ENCODE results near the gene ENOX1.
A peak's percentile ranks its signal among the peaks of the same experiment; 100 is the strongest.

The ENOX1 gene

GRCh38 chr13:43222086-43222485 is 564.7 kb downstream of the ENOX1 start:
- H3K9me3 Mint-ChIP-seq = no peaks in the 10 kb centered on the region
- peaks cover 6% of the 10 kb centered on the region for H3K27me3 Mint-ChIP-seq (ENCODE audit: low read depth)
- H3K27ac Mint-ChIP-seq = no peak overlapping the region
- peaks cover 11% of the 10 kb centered on the region for H3K4me1 Mint-ChIP-seq
- TF ChIP-seq, protein P1, sequence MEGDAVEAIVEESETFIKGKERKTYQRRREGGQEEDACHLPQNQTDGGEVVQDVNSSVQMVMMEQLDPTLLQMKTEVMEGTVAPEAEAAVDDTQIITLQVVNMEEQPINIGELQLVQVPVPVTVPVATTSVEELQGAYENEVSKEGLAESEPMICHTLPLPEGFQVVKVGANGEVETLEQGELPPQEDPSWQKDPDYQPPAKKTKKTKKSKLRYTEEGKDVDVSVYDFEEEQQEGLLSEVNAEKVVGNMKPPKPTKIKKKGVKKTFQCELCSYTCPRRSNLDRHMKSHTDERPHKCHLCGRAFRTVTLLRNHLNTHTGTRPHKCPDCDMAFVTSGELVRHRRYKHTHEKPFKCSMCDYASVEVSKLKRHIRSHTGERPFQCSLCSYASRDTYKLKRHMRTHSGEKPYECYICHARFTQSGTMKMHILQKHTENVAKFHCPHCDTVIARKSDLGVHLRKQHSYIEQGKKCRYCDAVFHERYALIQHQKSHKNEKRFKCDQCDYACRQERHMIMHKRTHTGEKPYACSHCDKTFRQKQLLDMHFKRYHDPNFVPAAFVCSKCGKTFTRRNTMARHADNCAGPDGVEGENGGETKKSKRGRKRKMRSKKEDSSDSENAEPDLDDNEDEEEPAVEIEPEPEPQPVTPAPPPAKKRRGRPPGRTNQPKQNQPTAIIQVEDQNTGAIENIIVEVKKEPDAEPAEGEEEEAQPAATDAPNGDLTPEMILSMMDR (IDR thresholded peaks at IDR 0.05; ENCODE audit: unreplicated experiment in 3 of 3) = no peak
- H3K36me3 Mint-ChIP-seq (ENCODE audit: low read depth) = no peaks in the 10 kb centered on the region
- H3K4me3 Mint-ChIP-seq = no peak overlapping the region

DNA sequence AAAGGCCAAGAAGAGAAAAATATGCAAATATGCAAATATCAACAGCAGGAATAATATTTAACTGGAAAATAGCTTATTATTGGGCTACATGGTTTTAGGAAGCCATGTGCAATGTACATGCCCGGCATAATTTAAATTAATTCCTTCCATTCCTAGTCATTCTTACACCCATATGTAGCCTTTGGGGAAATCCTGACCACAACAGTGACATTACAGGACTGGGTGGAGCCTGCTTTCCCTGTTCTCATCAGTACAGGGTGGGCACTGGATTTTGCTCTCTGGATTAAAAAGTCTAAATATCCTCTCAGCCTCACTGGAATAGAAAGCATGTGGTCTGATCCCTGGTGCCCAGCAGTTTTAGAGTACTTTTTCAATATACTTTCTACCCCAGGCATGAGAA is 565.2 kb downstream of the ENOX1 start:
- no peak overlapping the region for H3K4me3 Mint-ChIP-seq
- H3K4me1 Mint-ChIP-seq = peaks cover 11% of the 10 kb centered on the region
- H3K36me3 Mint-ChIP-seq (ENCODE audit: low read depth) = no peaks in the 10 kb centered on the region
- H3K27me3 Mint-ChIP-seq (ENCODE audit: low read depth) = peaks cover 5% of the 10 kb centered on the region
- no peak overlapping the region for H3K27ac Mint-ChIP-seq
- TF ChIP-seq, protein P1 (IDR thresholded peaks at IDR 0.05; ENCODE audit: unreplicated experiment in 3 of 3) = no peak
- H3K9me3 Mint-ChIP-seq = no peaks in the 10 kb centered on the region

GRCh38 chr13:43220873-43221595 is 565.7 kb downstream of the ENOX1 start:
- Mint-ChIP-seq H3K27me3 (ENCODE audit: low read depth) (peaks cover 3% of the 10 kb centered on the region), H3K27ac (no peak overlapping the region), H3K4me3 (no peak overlapping the region), H3K36me3 (ENCODE audit: low read depth) (no peaks in the 10 kb centered on the region), H3K4me1 (peaks cover 11% of the 10 kb centered on the region), H3K9me3 (no peaks in the 10 kb centered on the region)
- TF ChIP-seq, protein P1 (IDR thresholded peaks at IDR 0.05; ENCODE audit: unreplicated experiment in 3 of 3) = no peak

GRCh38 chr13:43214124-43214523 is 572.6 kb downstream of the ENOX1 start:
- H3K4me1 Mint-ChIP-seq = peaks cover 5% of the 10 kb centered on the region
- H3K36me3 Mint-ChIP-seq (ENCODE audit: low read depth) = no peaks in the 10 kb centered on the region
- H3K27ac Mint-ChIP-seq = no peak overlapping the region
- no peak overlapping the region for H3K4me3 Mint-ChIP-seq
- H3K27me3 Mint-ChIP-seq (ENCODE audit: low read depth) = peaks cover 6% of the 10 kb centered on the region
- TF ChIP-seq, protein P1 (IDR thresholded peaks at IDR 0.05; ENCODE audit: unreplicated experiment in 3 of 3) = no peak
- H3K9me3 Mint-ChIP-seq = no peaks in the 10 kb centered on the region

DNA sequence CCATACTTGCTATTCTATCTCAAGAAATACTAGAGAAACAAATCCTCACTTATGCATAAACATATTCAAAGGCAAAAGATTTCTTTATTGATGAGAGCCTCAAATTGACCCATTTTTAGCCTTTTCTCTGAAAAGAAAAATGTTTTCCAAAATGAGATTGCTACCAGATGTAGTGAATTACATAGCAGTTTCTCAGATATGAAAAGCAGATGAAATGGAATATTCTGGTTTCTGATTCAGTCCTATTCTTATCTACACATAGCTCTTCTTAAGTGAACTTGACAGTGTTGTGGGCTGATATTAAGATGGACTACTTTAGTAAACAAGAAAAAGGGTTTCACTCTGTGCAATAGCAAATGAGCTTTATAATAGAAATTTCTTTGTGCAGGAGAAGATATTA is 579.9 kb downstream of the ENOX1 start:
- Mint-ChIP-seq H3K27ac (peak overlapping the region; percentile 63 to 78 (median 78)), H3K36me3 (ENCODE audit: low read depth) (no peaks in the 10 kb centered on the region), H3K27me3 (ENCODE audit: low read depth) (no peaks in the 10 kb centered on the region), H3K4me1 (peaks cover 34% of the 10 kb centered on the region), H3K9me3 (peaks cover 15% of the 10 kb centered on the region), H3K4me3 (no peak overlapping the region)
- TF ChIP-seq, protein P1 (IDR thresholded peaks at IDR 0.05; ENCODE audit: unreplicated experiment in 3 of 3) = no peak

GRCh38 chr13:43205416-43205815 is 581.4 kb downstream of the ENOX1 start:
- Mint-ChIP-seq H3K36me3 (ENCODE audit: low read depth) (peaks cover 6% of the 10 kb centered on the region), H3K27ac (no peak overlapping the region), H3K4me1 (peaks cover 37% of the 10 kb centered on the region), H3K4me3 (no peak overlapping the region), H3K9me3 (peaks cover 23% of the 10 kb centered on the region), H3K27me3 (ENCODE audit: low read depth) (no peaks in the 10 kb centered on the region)
- TF ChIP-seq, protein P1 (IDR thresholded peaks at IDR 0.05; ENCODE audit: unreplicated experiment in 3 of 3) = no peak
